Stromal cell of bone marrow (primary cell): ENCODE results near the gene SKA1.
"Not testable (repeated sequence)": the region's sequence is repeated elsewhere in the genome, so short reads cannot be mapped to it uniquely, and the experiment has no call there.

ENCODE experiments used
- DNase-seq: peaks from one replicate; pipeline ENCODE4 v3.0.0-alpha.2; 2012; ENCODE audit warnings: low read depth

Gene SKA1

GRCh38 chr18:50395093-50395492, 20.2 kb downstream of the SKA1 start:
- no peak for DNase-seq

GRCh38 chr18:50396005-50396660, 21.3 kb downstream of the SKA1 start:
- DNase-seq: no peak

- DNase-seq: no peak
Measured at GRCh38 chr18:50397023-50397422, 22.2 kb downstream of the SKA1 start.

- DNase-seq: no peak
Measured at GRCh38 chr18:50398099-50398498, 23.3 kb downstream of the SKA1 start.

GRCh38 chr18:50398947-50399346, 24.1 kb downstream of the SKA1 start:
- DNase-seq: no peak

GRCh38 chr18:50399582-50399981, 24.7 kb downstream of the SKA1 start:
- no peak for DNase-seq

- not testable (repeated sequence) for DNase-seq
Measured at GRCh38 chr18:50400438-50400837, 25.6 kb downstream of the SKA1 start.

GRCh38 chr18:50401295-50401694, 26.4 kb downstream of the SKA1 start:
- no peak for DNase-seq

- peak; percentile 7 for DNase-seq
Measured at GRCh38 chr18:50401888-50402287, 27.0 kb downstream of the SKA1 start.

GRCh38 chr18:50404752-50405581, 30.1 kb downstream of the SKA1 start:
- not testable (repeated sequence) for DNase-seq

- no peak for DNase-seq
Measured at GRCh38 chr18:50405582-50406271, 30.9 kb downstream of the SKA1 start.

GRCh38 chr18:50409236-50409635, 34.4 kb downstream of the SKA1 start:
- no peak for DNase-seq

- no peak for DNase-seq
Measured at GRCh38 chr18:50410008-50410407, 35.2 kb downstream of the SKA1 start.

GRCh38 chr18:50410894-50411293, 36.0 kb downstream of the SKA1 start:
- peak; percentile 21 for DNase-seq

GRCh38 chr18:50416832-50417231, 42.0 kb downstream of the SKA1 start:
- not testable (repeated sequence) for DNase-seq

- DNase-seq: not testable (repeated sequence)
Measured at GRCh38 chr18:50417705-50418104, 42.9 kb downstream of the SKA1 start.

GRCh38 chr18:50418650-50419049, 43.8 kb downstream of the SKA1 start:
- no peak for DNase-seq

GRCh38 chr18:50422286-50422898, 47.5 kb downstream of the SKA1 start:
- no peak for DNase-seq

- no peak for DNase-seq
Measured at GRCh38 chr18:50424877-50425690, 50.2 kb downstream of the SKA1 start.

GRCh38 chr18:50427896-50428295, 53.0 kb downstream of the SKA1 start:
- DNase-seq: no peak

GRCh38 chr18:50428531-50429206, 53.8 kb downstream of the SKA1 start:
- no peak for DNase-seq
